CD14-positive monocyte (primary cell): ENCODE results near the gene EPB41. TPM values are rescaled to one million over a fixed set of nuclear protein-coding genes. Genes with fewer than 3 reads are reported as not detected.
A peak's percentile ranks its signal among the peaks of the same experiment; 100 is the strongest.

ENCODE experiments used
- DNase-seq, 3 donors: peaks; one replicate each; pipeline ENCODE4 v3.0.0-alpha.2; 2011 to 2022
- H2AFZ ChIP-seq: 2 replicates; pipeline ENCODE4 v1.6.0; 2012; ENCODE audit warnings: mild to moderate bottlenecking, low read depth, low read length, inconsistent platforms; ENCODE audit not compliant: insufficient read depth, poor library complexity, severe bottlenecking
- H3K27ac ChIP-seq, 2 donors: 1 replicate in 1 of 2; 2 replicates in 1 of 2; pipeline ENCODE4 v1.5.1; 2012 to 2013; ENCODE audit warnings: low read length in 2 of 2, control low read depth in 1 of 2, inconsistent platforms in 1 of 2, low read depth in 1 of 2, mild to moderate bottlenecking in 1 of 2
- H3K27me3 ChIP-seq, 2 donors: one replicate each; pipeline versions ENCODE4 v1.6.0 to v1.6.1; 2011 to 2013; ENCODE audit warnings: low read length in 2 of 2; ENCODE audit not compliant: control insufficient read depth in 2 of 2, insufficient read depth in 2 of 2
- H3K36me3 ChIP-seq, 2 donors: replicated peaks in 1 of 2; 1 replicate in 1 of 2; 2 replicates in 1 of 2; pipeline versions ENCODE4 v1.5.1 to v1.6.1; 2012 to 2013; ENCODE audit warnings: low read length in 2 of 2, control low read depth in 1 of 2, inconsistent platforms in 1 of 2, mild to moderate bottlenecking in 1 of 2; ENCODE audit not compliant: insufficient read depth in 2 of 2, control insufficient read depth in 1 of 2
- H3K4me1 ChIP-seq, 2 donors: 1 replicate in 1 of 2; 2 replicates in 1 of 2; pipeline versions ENCODE4 v1.5.1 to v1.6.1; 2012 to 2013; ENCODE audit warnings: low read length in 2 of 2, control low read depth in 1 of 2, inconsistent platforms in 1 of 2, mild to moderate bottlenecking in 1 of 2, moderate library complexity in 1 of 2; ENCODE audit not compliant: insufficient read depth in 2 of 2, control insufficient read depth in 1 of 2
- H3K4me2 ChIP-seq: replicated peaks from 2 replicates; pipeline ENCODE3; 2012; ENCODE audit warnings: low read length, moderate library complexity, mild to moderate bottlenecking; ENCODE audit not compliant: poor library complexity, severe bottlenecking; ENCODE audit errors: extremely low read depth
- H3K4me3 ChIP-seq, 3 experiments: fragments of 200-600 bp in 1 of 3; sonication (generic) in 1 of 3; replicated peaks in 1 of 3; 1 replicate in 2 of 3; 2 replicates in 1 of 3; pipeline ENCODE4 v1.5.1; 2011 to 2013; ENCODE audit warnings: low read length in 3 of 3, mild to moderate bottlenecking in 3 of 3, control low read depth in 2 of 3, low read depth in 2 of 3, inconsistent platforms in 1 of 3, moderate library complexity in 1 of 3
- H3K79me2 ChIP-seq: 2 replicates; pipeline ENCODE4 v1.6.0; 2012; ENCODE audit warnings: mild to moderate bottlenecking, control low read depth, inconsistent platforms, low read length, moderate library complexity; ENCODE audit not compliant: insufficient read depth
- H3K9ac ChIP-seq: 2 replicates; pipeline ENCODE4 v1.6.0; 2017; ENCODE audit warnings: low read length, mild to moderate bottlenecking; ENCODE audit not compliant: insufficient read depth, poor library complexity, severe bottlenecking
- H3K9me3 ChIP-seq, 2 donors: replicated peaks in 1 of 2; 1 replicate in 1 of 2; 2 replicates in 1 of 2; pipeline versions ENCODE4 v1.5.1 to v1.6.1; 2012 to 2013; ENCODE audit warnings: low read length in 2 of 2, control low read depth in 1 of 2; ENCODE audit not compliant: control insufficient read depth in 1 of 2, insufficient read depth in 1 of 2
- H4K20me1 ChIP-seq: 2 replicates; pipeline ENCODE4 v1.6.0; 2012; ENCODE audit warnings: mild to moderate bottlenecking, low read length, control low read depth, moderate library complexity; ENCODE audit not compliant: insufficient read depth
- H3K27ac Mint-ChIP-seq, 7 donors: one replicate each; pipeline ENCODE4 v1.8.0; 2020; ENCODE audit warnings: mild to moderate bottlenecking in 7 of 7, mixed read lengths in 7 of 7, moderate library complexity in 6 of 7, inconsistent platforms in 2 of 7
- H3K27me3 Mint-ChIP-seq, 3 donors: one replicate each; pipeline ENCODE4 v1.8.0; 2021 to 2022; ENCODE audit warnings: low read depth in 3 of 3, mild to moderate bottlenecking in 3 of 3, mixed read lengths in 3 of 3, moderate library complexity in 3 of 3, inconsistent platforms in 1 of 3
- H3K36me3 Mint-ChIP-seq, 2 donors: one replicate each; pipeline ENCODE4 v1.8.0; 2020; ENCODE audit warnings: mixed read lengths in 2 of 2, inconsistent platforms in 1 of 2, mild to moderate bottlenecking in 1 of 2
- H3K4me1 Mint-ChIP-seq: one replicate; pipeline ENCODE4 v1.8.0; 2020; ENCODE audit warnings: mild to moderate bottlenecking, mixed read lengths
- H3K4me3 Mint-ChIP-seq, 2 donors: one replicate each; pipeline ENCODE4 v1.8.0; 2020; ENCODE audit warnings: mild to moderate bottlenecking in 2 of 2, mixed read lengths in 2 of 2, moderate library complexity in 1 of 2
- H3K9me3 Mint-ChIP-seq, 7 donors: one replicate each; pipeline ENCODE4 v1.8.0; 2020 to 2022; ENCODE audit warnings: mixed read lengths in 7 of 7, mild to moderate bottlenecking in 6 of 7, moderate library complexity in 6 of 7, inconsistent platforms in 2 of 7
- CTCF ChIP-seq: fragments of 200-600 bp; IDR thresholded peaks from one replicate; pipeline ENCODE4 v1.8.0; 2022; ENCODE audit warnings: antibody characterized with exemption, mild to moderate bottlenecking
- WGBS: methylation state at CpG from one replicate; pipeline ENCODE4 v1.1.5; 2013; ENCODE audit warnings: missing lambda C conversion rate; ENCODE audit not compliant: insufficient coverage; 5-methylcytosine and 5-hydroxymethylcytosine counted together
- intact Hi-C, 2 donors: fragments of 100-400 bp; cut with micrococcal nuclease; formaldehyde crosslinking; loops; one replicate each; pipeline versions ENCODE4 v1.15.0 to v1.15.1; 2023
- polyA plus RNA-seq, 3 donors: library from polyadenylated mRNA; depleted of rRNA in 1 of 3; unstranded in 2 of 3; stranded (reverse) in 1 of 3; fragments of 300-500 nt in 2 of 3; fragments of >200 nt in 1 of 3; fragmentation: Illumina TruSeq in 2 of 3; gene quantifications; 1 replicate in 2 of 3; 2 replicates in 1 of 3; pipeline ENCODE4 v1.2.3, GENCODE V29; 2012 to 2021

The EPB41 gene
- polyA plus RNA-seq, 3 donors, result 11.3 to 19.4 (median 18.9) TPM

DNA sequence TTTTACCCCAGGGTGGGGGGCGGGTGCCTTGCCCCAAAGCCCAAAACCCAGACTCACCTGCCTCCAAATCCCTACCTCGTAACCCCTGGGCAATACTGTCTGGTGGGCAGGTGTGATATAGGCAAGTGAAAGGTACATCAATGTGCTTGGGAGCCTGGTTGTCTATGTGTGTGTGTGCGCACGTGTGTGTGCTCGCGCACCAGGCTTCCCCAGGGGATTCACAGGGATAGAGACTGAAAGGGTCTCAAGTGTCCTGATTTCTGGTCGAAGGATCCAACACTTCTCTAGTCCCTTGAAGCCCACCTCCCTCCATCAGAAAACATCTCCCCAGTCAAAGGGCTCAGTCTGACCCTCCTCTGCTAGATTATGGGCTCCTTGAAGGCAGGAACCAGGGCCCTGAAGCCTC lies 28.9 kb upstream of the EPB41 start:
- H3K4me3 Mint-ChIP-seq, result no peak overlapping the region
- TF ChIP-seq CTCF, result no peak
- peak overlapping the region; percentile 52 to 98 for H3K27ac ChIP-seq
- DNase-seq, result no peak
- peaks cover 26% of the 10 kb centered on the region for H3K79me2 ChIP-seq
- no CpG with 5 or more reads among the region's 7 CpGs for WGBS
- H3K9me3 Mint-ChIP-seq, result peaks cover 0 to 2% (median 0%) of the 10 kb centered on the region in 7 donors
- peaks cover 6% of the 10 kb centered on the region for H4K20me1 ChIP-seq
- no peak overlapping the region for H3K4me3 ChIP-seq
- peaks cover 39 to 57% of the 10 kb centered on the region in 2 donors for H3K4me1 ChIP-seq
- intact Hi-C loops, result loop anchor here in 1 of 2 donors (1.0 to 10.0 kb wide), 3 partner anchors 29 to 297 kb away; partner anchors contain the start of genes EPB41, RNU11, SRSF4 and TAF12
- H3K9me3 ChIP-seq, result no peaks in the 10 kb centered on the region
- peaks cover 0 to 5% (median 0%) of the 10 kb centered on the region in 3 donors for H3K27me3 Mint-ChIP-seq
- H3K27me3 ChIP-seq, result no peaks in the 10 kb centered on the region
- H3K27ac Mint-ChIP-seq, result peak overlapping the region; percentile 98 to 100 (median 99)
- H3K4me2 ChIP-seq, result peak overlapping the region; percentile 14
- H3K4me1 Mint-ChIP-seq, result peaks cover 61% of the 10 kb centered on the region
- H3K36me3 Mint-ChIP-seq, result no peaks in the 10 kb centered on the region
- no peaks in the 10 kb centered on the region for H3K36me3 ChIP-seq
- H2AFZ ChIP-seq, result no peak overlapping the region
- H3K9ac ChIP-seq, result no peak overlapping the region

GRCh38 chr1:28885977-28886730 lies 28.2 kb upstream of the EPB41 start:
- peak overlapping the region; percentile 93 for H2AFZ ChIP-seq
- peak overlapping the region; percentile 98 for H3K4me2 ChIP-seq
- Mint-ChIP-seq H3K4me1 (peaks cover 63% of the 10 kb centered on the region), H3K9me3 (no peaks in the 10 kb centered on the region), H3K4me3 (peak overlapping the region; percentile 85 to 92), H3K27ac (peak overlapping the region; percentile 98 to 100 (median 99)), H3K36me3 (no peaks in the 10 kb centered on the region), H3K27me3 (peaks cover 0 to 3% (median 0%) of the 10 kb centered on the region in 3 donors)
- DNase-seq, result peak in 2 of 3 donors; percentile 38 to 56
- H3K9ac ChIP-seq, result peak overlapping the region; percentile 94
- 53% methylated on average over 12 of the region's 17 CpGs for WGBS
- peaks cover 30% of the 10 kb centered on the region for H3K79me2 ChIP-seq
- H3K4me1 ChIP-seq, result peaks cover 39 to 57% of the 10 kb centered on the region in 2 donors
- peaks cover 6% of the 10 kb centered on the region for H4K20me1 ChIP-seq
- peak overlapping the region; percentile 78 to 98 for H3K27ac ChIP-seq
- H3K36me3 ChIP-seq, result no peaks in the 10 kb centered on the region
- peak overlapping the region; percentile 89 to 99 (median 99) for H3K4me3 ChIP-seq
- H3K9me3 ChIP-seq, result no peaks in the 10 kb centered on the region
- no peaks in the 10 kb centered on the region for H3K27me3 ChIP-seq
- no peak for TF ChIP-seq CTCF
- intact Hi-C loops, result loop anchor here in 1 of 2 donors (1.0 to 10.0 kb wide), 3 partner anchors 28 to 296 kb away; partner anchors contain the start of genes EPB41, RNU11, SRSF4 and TAF12
